GM18868 (cell line): Measurements from ENCODE around the gene GALR3.

ENCODE experiments used
- ATAC-seq: cut with Tn5 transposase; IDR thresholded peaks from one replicate; pipeline ENCODE4 v1.9.1; 2021; ENCODE audit warnings: mild to moderate bottlenecking, moderate library complexity; ENCODE audit not compliant: unreplicated experiment

The GALR3 gene

DNA sequence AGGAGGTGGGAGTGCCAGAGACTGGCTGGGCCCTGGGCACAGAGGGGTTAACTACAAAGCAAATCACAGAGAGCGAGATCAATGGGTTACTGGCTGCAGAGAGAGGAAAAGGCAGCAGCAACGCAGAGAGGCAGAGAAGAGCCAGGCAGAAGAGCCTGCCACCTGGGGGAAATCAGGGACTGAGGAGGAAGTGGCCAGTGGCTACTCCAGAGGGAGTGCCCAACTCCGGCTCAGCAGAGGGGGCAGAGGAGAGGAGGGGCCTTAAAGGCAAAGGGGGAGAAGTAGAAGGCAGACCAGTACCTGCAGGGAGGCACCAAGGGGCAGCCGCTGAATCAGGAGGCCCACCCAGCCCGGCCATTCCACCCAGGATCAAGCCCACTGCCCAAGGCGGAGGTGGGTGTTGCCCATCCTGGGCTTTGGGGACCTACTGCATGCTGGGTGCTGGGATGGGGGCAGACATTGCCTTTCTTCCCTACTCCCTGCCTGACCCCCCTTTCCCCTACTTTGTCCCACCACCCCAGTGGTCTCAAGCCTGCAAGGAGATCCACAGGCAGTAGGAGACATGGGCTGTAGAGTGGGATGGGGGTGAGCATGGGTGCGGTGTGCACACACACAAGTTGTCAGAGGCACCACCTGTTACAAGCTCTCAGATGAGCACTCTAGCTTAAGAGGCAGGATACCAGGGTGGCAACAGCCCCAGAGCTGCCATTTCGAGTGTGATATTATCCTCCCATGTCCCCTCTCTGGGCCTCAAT, 926 bp upstream of the GALR3 start:
- ATAC-seq, result no peak

- no peak for ATAC-seq
Observed at GRCh38 chr22:37824674-37825641, 1.8 kb downstream of the GALR3 start.

DNA sequence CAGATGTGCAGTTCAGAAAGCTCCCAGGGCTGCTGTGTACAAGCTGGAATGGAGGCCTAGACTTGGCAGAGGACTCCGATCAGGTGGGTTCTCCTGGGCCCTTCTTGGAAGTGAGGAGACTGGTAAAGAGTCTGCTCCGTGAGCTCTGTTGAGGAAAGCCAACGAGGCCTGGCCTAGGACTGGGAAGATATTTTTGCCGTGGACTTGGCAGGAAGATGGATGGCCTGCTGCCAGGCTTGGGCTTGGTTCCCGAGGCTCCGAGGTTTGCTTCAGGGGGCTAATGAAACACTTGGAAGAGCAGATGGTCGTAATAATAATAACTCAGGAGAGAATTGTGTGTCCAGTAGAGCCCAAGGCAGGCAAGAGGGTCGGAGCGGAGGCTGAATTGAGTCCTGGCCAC, 3.9 kb downstream of the GALR3 start:
- no peak for ATAC-seq

DNA sequence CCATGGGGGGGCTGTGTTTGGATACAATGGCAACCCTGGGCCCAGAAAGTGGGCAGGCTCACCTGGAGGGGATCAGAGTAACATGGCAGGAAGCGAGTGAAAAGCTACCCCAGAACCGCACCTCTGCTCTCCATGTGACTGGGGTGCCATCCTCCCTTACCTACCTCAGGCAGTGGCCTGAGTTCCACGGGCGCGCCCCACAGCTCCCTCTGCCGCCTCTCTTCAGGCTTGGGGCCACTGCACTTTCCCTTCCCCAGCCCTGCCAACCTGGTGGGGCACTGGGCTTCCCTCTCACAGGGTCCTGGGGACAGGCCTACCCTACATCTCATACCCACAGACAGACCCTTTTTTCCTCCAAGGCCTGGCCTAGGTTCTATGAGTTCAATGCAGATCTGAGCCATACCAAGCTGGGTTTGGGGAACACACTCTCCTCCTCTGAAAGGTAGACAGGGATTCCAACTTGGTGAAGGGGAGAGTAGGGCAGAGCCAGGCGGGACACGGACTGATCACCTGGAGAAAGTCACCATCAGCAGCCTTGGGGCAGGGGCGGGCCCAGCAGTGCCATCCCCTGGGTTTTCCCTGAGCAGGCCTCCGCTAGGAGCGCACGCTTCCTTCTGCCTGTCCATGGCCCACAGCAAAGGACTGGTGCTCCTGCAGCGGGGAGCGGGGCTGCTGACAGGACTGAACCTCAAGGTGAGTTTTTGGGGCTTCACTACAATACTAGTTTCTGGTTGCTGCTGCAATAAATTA, 7.1 kb downstream of the GALR3 start:
- no peak for ATAC-seq

DNA sequence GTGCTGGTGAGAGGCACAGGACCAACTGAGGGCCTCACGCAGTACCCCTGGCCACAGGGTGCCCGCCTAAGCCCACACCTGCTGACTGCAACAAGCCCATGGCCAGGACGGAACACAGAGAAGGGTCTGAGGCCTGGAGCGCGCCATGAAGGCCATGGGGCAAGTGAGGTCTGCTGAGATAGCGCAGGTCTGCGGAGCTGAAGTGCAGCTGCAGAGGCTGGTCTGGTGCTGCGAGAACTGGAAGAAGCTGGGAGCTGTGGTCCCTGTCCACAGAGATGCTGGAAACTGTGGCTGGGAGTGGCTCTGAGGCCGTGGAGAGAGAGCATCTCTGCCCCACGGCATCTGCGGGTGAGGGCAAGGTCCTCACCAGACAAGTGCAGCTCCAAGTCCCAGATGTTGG, 8.3 kb downstream of the GALR3 start:
- ATAC-seq, result no peak

GRCh38 chr22:37832022-37832857, 9.1 kb downstream of the GALR3 start:
- no peak for ATAC-seq

DNA sequence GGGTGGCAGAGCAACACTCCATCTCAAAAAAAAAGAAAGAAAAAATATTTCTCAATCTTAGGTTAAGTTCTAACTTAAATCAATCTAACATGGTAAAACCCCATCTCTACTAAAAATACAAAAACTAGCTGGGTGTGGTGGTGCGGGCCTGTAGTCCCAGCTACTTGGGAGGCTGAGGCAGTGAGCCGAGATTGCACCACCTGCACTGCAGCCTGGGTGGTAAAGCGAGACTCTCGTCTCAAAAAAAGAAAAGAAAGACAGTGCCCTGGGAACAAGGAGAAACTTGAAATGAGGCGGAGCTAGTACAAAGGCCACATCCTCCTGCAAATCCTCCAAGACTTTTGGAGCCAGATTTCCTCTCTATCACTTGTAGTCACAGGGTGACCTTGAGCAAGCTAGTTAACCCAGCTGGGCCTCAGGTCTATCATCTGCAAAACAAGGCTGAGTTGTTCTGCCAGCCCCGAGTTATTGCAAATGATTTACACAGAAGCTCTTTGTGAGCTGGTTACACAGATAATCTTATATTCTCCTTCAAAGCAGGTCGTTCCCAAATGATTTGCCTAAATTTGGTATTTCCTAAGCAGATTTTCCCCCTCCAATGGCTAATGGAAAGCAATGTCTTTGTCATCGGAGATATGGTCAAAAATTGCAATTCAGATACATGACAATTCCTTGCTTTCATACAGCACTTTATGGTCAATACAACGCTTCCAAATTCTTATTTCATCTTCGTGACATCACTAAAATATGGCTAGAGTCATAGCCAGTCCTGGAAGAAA, 19.0 kb downstream of the GALR3 start:
- no peak for ATAC-seq

DNA sequence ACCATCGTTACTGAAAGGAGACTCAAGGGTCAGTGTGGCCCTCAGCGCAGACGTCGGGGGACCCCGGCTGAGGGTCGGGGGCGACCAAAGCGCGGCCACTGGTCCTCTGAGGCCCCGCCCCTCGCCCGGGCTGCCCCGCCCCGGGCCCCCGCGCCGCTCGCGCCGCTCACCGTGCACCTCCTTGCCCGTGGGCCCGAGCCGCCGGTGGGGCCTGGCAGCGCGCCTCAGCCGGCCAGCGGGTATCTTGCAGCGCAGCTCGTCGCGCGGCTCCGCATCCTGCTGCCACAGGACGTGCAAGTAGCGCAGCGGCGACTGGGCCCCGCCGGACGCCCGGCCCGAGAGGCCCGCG, 20.5 kb downstream of the GALR3 start:
- ATAC-seq, result peak; percentile 35

DNA sequence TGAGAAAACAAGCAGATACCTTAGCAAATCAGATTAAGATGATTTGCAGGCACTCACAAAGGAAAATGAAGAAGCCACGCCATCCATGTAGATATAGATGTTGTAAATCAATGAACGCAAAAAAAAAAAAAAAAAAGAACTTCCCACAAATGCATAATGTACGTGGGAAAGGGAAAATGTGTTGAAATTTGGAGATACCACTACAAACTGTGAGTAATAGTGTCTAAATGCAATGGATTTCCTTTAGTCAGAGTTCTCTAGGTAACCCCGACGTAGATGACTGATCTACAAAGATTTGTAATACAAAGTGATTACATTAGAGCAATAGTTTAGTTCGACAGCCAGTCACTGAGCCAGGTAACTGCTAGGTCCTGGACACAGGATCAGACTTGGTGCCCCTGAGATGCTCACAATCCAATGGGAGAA, 21.7 kb downstream of the GALR3 start:
- ATAC-seq, result no peak

DNA sequence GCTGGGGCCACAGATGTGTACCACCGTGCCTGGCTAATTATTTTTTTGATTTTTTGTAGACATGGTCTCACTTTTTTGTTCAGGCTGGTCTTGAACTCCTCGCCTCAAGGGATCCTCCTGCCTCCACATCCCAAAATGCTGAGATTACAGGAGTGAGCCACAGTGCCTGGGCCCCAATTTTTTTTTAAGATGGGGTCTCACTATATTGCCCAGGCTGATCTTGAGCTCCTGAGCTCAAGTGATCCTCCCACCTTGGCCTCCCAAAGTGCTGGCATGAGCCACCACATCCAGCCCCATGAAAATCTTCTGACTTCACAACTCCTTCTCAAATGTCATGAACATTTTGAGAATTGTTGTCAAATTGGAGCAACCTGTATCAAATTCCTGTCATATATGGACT, 23.3 kb downstream of the GALR3 start:
- ATAC-seq, result no peak

DNA sequence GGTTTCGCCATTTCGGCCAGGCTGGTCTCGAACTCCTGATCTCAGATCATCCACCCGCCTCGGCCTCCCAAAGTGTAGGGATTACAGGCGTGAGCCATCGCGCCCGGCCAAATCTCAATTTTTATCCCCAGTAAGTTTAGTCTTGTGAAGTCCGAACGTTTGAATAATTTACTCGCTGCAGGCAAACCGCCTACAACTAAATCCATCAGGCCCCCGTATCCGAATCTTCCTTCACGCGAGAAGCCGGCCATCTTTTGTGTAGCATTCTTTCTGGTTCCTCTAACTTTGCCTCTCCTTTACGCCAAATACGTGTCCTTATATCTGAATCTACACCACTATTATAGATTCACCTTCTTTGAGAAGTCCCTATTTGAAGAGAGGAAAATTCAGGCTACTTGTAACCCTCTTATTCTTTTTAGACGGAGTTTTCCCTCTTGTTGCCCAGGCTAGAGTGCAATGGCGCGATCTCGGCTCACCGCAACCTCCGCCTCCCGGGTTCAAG, 25.5 kb downstream of the GALR3 start:
- no peak for ATAC-seq

- peak; percentile 71 for ATAC-seq
Observed at GRCh38 chr22:37849089-37849751, 26.0 kb downstream of the GALR3 start, which contains the start of gene EIF3L. EIF3L (plus strand) TSS chr22:37849419; CDS start chr22:37849450, 31 bp downstream.

GRCh38 chr22:37850801-37851200, 27.6 kb downstream of the GALR3 start:
- no peak for ATAC-seq

GRCh38 chr22:37852418-37852817, 29.2 kb downstream of the GALR3 start:
- no peak for ATAC-seq

DNA sequence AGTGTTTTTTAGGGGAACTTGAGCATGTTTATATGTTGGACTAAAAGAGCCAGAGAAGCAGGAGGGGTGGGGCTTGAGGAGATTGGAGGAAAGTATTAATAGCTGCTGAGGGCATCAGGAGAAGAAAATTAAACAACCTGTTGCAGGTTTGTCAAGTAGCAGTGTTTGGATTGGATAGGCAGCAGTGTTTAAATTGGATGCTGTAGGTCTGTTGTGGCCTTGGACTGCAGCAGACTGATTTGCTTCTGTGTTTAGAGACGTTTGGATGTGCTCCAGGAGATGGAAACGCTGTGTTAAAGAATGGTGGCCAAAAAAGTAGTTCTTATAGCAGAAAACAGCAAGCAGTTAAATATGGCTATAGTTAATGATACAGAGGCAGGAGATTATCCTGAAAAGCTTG, 31.8 kb downstream of the GALR3 start:
- ATAC-seq, result no peak

GRCh38 chr22:37855462-37855861, 32.3 kb downstream of the GALR3 start:
- no peak for ATAC-seq

DNA sequence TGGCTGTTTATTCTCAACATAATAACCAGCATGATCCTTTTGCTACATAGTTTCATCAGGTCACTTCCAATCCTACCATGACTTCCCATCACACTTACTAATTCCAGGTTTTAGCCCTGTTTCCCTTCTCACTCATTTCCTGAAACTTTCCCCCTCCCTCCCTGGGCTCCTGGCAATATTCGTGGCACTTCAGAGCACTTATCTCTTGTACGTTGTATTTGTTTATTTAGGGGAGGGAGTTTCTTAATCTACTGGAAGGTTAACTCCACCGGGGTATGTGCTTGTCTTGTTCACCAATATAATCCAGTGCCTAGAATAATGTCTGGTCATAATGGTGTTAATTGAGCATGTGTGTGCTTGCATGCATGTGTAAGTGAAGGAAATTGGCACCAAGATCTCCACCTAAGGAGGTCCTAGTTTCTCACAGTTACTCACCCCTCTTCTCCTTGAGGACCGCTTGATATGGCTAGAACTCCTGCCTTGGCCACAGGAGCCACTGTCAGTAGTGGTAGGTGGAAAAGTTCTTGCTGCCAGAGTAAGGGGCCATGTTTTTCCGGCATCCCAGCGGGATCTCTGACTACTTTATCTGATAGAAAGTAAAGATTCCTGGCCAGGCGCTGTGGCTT, 37.7 kb downstream of the GALR3 start:
- no peak for ATAC-seq

DNA sequence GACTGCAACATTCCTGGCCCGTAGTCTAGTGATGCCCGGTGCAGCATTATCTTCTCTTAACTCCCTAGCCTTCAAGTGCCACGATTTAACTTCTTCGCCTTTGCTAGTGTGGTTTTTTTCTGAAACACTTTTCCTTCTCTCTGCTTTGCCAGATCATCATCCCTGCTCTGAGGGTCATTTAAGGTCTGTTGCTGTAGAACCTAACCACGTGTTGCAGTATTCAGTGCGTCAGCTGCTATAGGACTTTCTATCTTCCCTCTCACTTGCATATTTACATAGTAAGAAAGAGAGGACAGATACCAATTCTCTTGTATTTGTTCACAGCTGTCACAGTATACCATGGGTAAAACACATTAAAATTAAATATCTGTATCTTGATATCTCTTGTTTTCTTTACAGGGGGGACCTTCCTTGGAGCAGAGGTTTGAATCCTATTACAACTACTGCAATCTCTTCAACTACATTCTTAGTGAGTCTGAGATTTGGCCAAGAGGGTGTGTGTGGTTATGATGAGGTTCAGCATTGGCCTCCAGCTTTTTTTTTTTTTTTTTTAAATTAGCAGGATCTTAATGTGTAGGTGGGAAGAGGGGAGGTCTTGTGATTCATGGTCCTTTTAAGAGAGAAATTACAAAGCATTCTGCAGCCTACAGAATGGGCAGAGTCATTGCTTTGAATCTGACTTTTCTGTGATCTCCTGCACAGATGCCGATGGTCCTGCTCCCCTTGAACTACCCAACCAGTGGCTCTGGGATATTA, 39.6 kb downstream of the GALR3 start:
- no peak for ATAC-seq
